Endodermal cell (in vitro differentiated cells): ENCODE measurements around the gene PTK7. TPM values are rescaled to one million over a fixed set of nuclear protein-coding genes. Genes with fewer than 3 reads are reported as not detected.

ENCODE experiments used
- DNase-seq: peaks from one replicate; pipeline ENCODE4 v3.0.0-alpha.2; 2017
- H3K27ac ChIP-seq: 2 replicates; pipeline ENCODE4 v1.5.1; 2013; ENCODE audit warnings: mild to moderate bottlenecking, low read depth, low read length, moderate library complexity
- H3K27me3 ChIP-seq: 2 replicates; pipeline ENCODE4 v1.6.1; 2013; ENCODE audit warnings: mild to moderate bottlenecking, low read length, moderate library complexity; ENCODE audit not compliant: insufficient read depth, control insufficient read depth, poor library complexity, severe bottlenecking
- H3K36me3 ChIP-seq: 2 replicates; pipeline ENCODE4 v1.7.0; 2013; ENCODE audit warnings: mild to moderate bottlenecking, low read length, moderate library complexity; ENCODE audit not compliant: control insufficient read depth, insufficient read depth
- H3K4me1 ChIP-seq: one replicate; pipeline ENCODE4 v1.7.0; 2013; ENCODE audit warnings: low read length; ENCODE audit not compliant: control insufficient read depth, insufficient read depth
- H3K4me3 ChIP-seq: 2 replicates; pipeline ENCODE4 v1.5.1; 2013; ENCODE audit warnings: mild to moderate bottlenecking, low read length, moderate library complexity
- H3K9ac ChIP-seq: 2 replicates; pipeline ENCODE4 v1.6.1; 2013; ENCODE audit warnings: mild to moderate bottlenecking, low read length, moderate library complexity; ENCODE audit not compliant: poor library complexity, severe bottlenecking; ENCODE audit errors: extremely low read depth
- H3K9me3 ChIP-seq: 2 replicates; pipeline ENCODE4 v1.6.1; 2013; ENCODE audit warnings: mild to moderate bottlenecking, low read length, moderate library complexity; ENCODE audit not compliant: control insufficient read depth
- H3K27ac Mint-ChIP-seq: 2 replicates; pipeline ENCODE4 v1.8.0; 2020; ENCODE audit warnings: mixed read lengths
- H3K27me3 Mint-ChIP-seq: 2 replicates; pipeline ENCODE4 v1.8.0; 2021; ENCODE audit warnings: mild to moderate bottlenecking, mixed read lengths; ENCODE audit not compliant: insufficient read depth
- H3K36me3 Mint-ChIP-seq: 2 replicates; pipeline ENCODE4 v1.8.0; 2020; ENCODE audit warnings: low read depth, mixed read lengths
- H3K4me1 Mint-ChIP-seq: 2 replicates; pipeline ENCODE4 v1.8.0; 2020; ENCODE audit warnings: mixed read lengths
- H3K4me3 Mint-ChIP-seq: 2 replicates; pipeline ENCODE4 v1.8.0; 2020; ENCODE audit warnings: mild to moderate bottlenecking, moderate library complexity, mixed read lengths
- H3K9me3 Mint-ChIP-seq: 2 replicates; pipeline ENCODE4 v1.8.0; 2020; ENCODE audit warnings: mild to moderate bottlenecking, mixed read lengths
- WGBS, 2 experiments: methylation state at CpG; one replicate each; pipeline versions ENCODE4 v1.1.5 to v1.1.7; 2013; ENCODE audit warnings: missing lambda C conversion rate in 2 of 2, mixed read lengths in 1 of 2; ENCODE audit not compliant: insufficient coverage in 1 of 2, insufficient read length in 1 of 2; 5-methylcytosine and 5-hydroxymethylcytosine counted together
- total RNA-seq, 2 donors: library from RNA; stranded (reverse); fragmentation: NEBNext Ultra II Directional in 1 of 2; extraction: Animal tissue kit (Norgen Biotek cat#: 25700) in 1 of 2; gene quantifications; 2 replicates in 1 of 2; 3 replicates in 1 of 2; pipeline ENCODE4 v1.2.1, GENCODE V29; 2021
- TF ChIP-seq, protein P1 (sequence below): fragments of 200-600 bp; sonication (generic); conservative IDR thresholded peaks from 2 replicates; pipeline ENCODE4 v1.5.0; 2021; ENCODE audit warnings: antibody characterized with exemption, mild to moderate bottlenecking

The PTK7 gene
- total RNA-seq, 2 donors from 2014 or later = 167 to 183 TPM

DNA sequence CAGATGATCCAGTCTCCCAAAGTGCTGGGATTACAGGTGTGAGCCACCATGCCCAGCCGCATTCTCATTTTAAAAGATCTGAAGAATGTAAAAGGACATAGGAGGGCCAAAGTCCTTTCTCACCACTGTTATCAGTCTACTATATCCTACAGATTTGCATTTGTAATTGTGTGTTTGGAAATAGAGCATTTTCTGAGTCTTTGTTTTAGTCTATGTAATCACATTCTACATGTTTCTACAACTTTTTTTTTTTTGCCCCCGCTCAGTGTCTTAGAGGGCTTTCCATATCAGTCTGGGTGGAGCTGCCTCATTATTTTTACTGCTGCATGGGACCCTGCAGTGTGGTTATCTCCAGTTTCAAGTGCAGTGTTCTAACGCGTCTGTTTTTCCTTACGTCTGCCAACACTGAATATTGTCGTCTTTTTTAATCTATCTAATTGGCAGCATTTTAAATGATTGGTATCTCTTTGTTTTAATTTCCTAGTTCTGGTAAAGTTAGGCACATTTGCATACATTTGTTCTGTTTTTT lies 113.7 kb downstream of the PTK7 start:
- no peak overlapping the region for H3K9ac ChIP-seq
- Mint-ChIP-seq H3K36me3 (peaks cover 35% of the 10 kb centered on the region), H3K27ac (peak overlapping the region; percentile 55), H3K4me1 (peaks cover 3% of the 10 kb centered on the region), H3K4me3 (no peak overlapping the region), H3K9me3 (no peaks in the 10 kb centered on the region), H3K27me3 (no peaks in the 10 kb centered on the region)
- peaks cover 8% of the 10 kb centered on the region for H3K36me3 ChIP-seq
- no peak overlapping the region for H3K4me3 ChIP-seq
- no peaks in the 10 kb centered on the region for H3K9me3 ChIP-seq
- 92 to 93% methylated on average over 3 to 6 of the region's 6 CpGs for WGBS, 2 experiments
- TF ChIP-seq, protein P1, sequence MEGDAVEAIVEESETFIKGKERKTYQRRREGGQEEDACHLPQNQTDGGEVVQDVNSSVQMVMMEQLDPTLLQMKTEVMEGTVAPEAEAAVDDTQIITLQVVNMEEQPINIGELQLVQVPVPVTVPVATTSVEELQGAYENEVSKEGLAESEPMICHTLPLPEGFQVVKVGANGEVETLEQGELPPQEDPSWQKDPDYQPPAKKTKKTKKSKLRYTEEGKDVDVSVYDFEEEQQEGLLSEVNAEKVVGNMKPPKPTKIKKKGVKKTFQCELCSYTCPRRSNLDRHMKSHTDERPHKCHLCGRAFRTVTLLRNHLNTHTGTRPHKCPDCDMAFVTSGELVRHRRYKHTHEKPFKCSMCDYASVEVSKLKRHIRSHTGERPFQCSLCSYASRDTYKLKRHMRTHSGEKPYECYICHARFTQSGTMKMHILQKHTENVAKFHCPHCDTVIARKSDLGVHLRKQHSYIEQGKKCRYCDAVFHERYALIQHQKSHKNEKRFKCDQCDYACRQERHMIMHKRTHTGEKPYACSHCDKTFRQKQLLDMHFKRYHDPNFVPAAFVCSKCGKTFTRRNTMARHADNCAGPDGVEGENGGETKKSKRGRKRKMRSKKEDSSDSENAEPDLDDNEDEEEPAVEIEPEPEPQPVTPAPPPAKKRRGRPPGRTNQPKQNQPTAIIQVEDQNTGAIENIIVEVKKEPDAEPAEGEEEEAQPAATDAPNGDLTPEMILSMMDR = no peak
- H3K4me1 ChIP-seq = no peaks in the 10 kb centered on the region
- no peak for DNase-seq
- no peaks in the 10 kb centered on the region for H3K27me3 ChIP-seq
- H3K27ac ChIP-seq = no peak overlapping the region

DNA sequence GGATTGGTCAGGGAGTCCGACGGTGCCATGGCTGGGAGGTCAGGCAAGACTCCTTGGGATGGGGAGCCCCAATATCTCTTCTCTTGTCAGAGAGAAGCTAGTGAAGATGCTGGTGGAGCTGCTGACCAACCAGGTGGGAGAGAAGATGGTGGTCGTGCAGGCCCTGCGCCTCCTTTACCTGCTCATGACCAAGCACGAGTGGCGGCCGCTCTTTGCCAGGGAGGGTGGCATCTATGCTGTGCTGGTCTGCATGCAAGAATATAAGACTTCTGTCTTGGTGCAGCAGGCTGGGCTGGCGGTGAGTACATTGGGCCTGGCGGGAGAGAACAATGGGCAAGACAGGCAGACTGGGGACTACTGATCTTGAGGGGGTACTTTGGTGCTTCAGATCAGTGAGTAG lies 116.8 kb downstream of the PTK7 start:
- Histone ChIP-seq H3K27me3 (no peaks in the 10 kb centered on the region), H3K9me3 (no peaks in the 10 kb centered on the region), H3K4me3 (no peak overlapping the region), H3K36me3 (peaks cover 4% of the 10 kb centered on the region), H3K27ac (no peak overlapping the region), H3K4me1 (no peaks in the 10 kb centered on the region), H3K9ac (no peak overlapping the region)
- H3K4me1 Mint-ChIP-seq = peaks cover 3% of the 10 kb centered on the region
- no peak overlapping the region for H3K4me3 Mint-ChIP-seq
- H3K27ac Mint-ChIP-seq = no peak overlapping the region
- H3K36me3 Mint-ChIP-seq = peaks cover 35% of the 10 kb centered on the region
- 96 to 100% methylated on average over 8 to 9 of the region's 9 CpGs for WGBS, 2 experiments
- TF ChIP-seq, protein P1 = no peak
- no peaks in the 10 kb centered on the region for H3K9me3 Mint-ChIP-seq
- H3K27me3 Mint-ChIP-seq = no peaks in the 10 kb centered on the region
- no peak for DNase-seq

DNA sequence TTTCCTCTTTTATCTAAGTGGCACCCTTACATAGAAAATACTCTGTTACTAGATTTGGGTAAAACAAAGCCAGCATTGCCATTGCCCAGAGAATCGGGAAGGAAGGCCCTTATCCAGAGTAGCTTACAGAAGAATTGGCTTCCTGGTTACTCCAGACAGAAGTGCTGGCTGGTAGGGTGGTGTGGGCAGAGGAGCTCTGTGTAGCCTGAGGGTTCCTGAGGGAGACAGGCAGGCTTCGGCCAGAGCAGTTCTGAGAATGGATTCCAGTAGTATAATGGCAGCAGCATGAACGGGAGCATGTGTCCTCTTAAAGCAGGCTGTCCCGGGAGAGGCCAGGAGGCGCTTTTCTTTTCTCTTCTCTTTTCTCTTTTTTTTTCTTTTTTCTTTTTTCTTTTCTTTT lies 117.8 kb downstream of the PTK7 start:
- peaks cover 29% of the 10 kb centered on the region for H3K36me3 Mint-ChIP-seq
- TF ChIP-seq, protein P1 = no peak
- no peaks in the 10 kb centered on the region for H3K27me3 Mint-ChIP-seq
- 96 to 100% methylated on average over 4 to 5 of the region's 5 CpGs for WGBS, 2 experiments
- no peak overlapping the region for H3K4me3 ChIP-seq
- H3K4me3 Mint-ChIP-seq = no peak overlapping the region
- H3K9me3 ChIP-seq = no peaks in the 10 kb centered on the region
- peaks cover 3% of the 10 kb centered on the region for H3K4me1 Mint-ChIP-seq
- H3K9me3 Mint-ChIP-seq = no peaks in the 10 kb centered on the region
- no peak overlapping the region for H3K9ac ChIP-seq
- H3K4me1 ChIP-seq = no peaks in the 10 kb centered on the region
- H3K27ac Mint-ChIP-seq = no peak overlapping the region
- H3K36me3 ChIP-seq = no peaks in the 10 kb centered on the region
- H3K27ac ChIP-seq = no peak overlapping the region
- no peak for DNase-seq
- no peaks in the 10 kb centered on the region for H3K27me3 ChIP-seq
